GM19043 (cell line): Measurements from ENCODE around the gene OR51B4.
A peak's percentile ranks its signal among the peaks of the same experiment; 100 is the strongest.
"Not testable (repeated sequence)": the region's sequence is repeated elsewhere in the genome, so short reads cannot be mapped to it uniquely, and the experiment has no call there.

ENCODE experiments used
- ATAC-seq: cut with Tn5 transposase; IDR thresholded peaks from one replicate; pipeline ENCODE4 v1.9.1; 2021; ENCODE audit warnings: low read depth; ENCODE audit not compliant: unreplicated experiment

Gene OR51B4

GRCh38 chr11:5301846-5302245 lies at the start of gene OR51B4:
Gene OR51B4, minus strand, starts transcription at chr11:5301946. Its CDS starts 0 bp downstream, at chr11:5301946.
- ATAC-seq: no peak

GRCh38 chr11:5351208-5351607 lies 49.5 kb upstream of the OR51B4 start, which contains the start of gene OR51B6:
Gene OR51B6, plus strand, starts transcription at chr11:5351508. Its CDS starts 0 bp downstream, at chr11:5351508.
- ATAC-seq: no peak

DNA sequence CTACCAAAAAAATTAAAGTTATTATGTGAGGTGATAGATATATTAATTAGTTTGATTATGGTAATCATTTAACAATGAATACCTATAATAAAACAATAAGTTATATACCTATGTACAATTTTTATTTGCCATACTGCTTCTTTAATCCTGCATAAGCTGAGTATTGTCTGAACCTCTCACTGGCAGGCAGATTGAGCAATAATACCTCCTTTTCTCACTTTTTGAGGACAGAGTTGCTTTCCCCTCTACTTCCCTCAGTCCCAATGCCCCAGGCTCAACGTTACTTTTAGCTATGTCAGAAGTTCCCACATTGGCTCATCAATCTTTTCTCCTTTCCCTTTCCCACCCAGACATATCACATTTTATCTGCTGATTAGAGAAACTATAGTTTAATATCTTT lies 47.8 kb upstream of the OR51B4 start:
- no peak for ATAC-seq

DNA sequence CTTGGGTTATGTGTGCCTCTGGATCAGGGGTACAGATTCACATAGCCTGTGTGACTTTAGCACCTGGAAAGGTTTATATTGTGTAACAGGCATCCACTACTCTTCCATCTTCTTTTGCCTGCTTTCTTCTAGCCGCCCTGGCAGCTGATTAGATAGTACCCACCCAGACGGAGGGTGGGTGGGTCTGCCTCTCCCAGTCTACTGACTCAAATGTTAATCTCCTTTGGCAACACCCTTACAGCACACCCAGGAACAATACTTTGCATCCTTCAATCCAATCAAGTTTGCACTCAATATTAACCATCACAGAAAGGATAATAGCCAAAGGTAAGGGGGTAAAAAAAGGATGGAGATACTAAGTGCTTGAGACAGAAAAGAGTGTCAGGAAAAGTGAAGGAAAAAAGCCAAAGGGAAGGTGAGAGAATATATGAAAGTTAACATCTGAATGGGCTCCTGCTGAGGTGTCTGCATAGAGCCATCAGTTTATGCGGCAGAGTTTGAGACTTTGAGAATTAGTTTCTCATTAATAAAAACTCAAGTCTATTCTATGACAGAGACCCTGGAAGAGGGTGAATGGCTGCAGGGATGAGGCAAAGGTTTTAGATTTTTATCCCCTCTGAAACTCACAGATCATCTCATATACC lies 46.9 kb upstream of the OR51B4 start:
- ATAC-seq: no peak

GRCh38 chr11:5345831-5346230 lies 44.1 kb upstream of the OR51B4 start:
- ATAC-seq: no peak

- no peak for ATAC-seq
Measured at GRCh38 chr11:5343474-5344335, 42.0 kb upstream of the OR51B4 start, which contains the start of gene OR51B5. Gene OR51B5, minus strand, starts transcription at chr11:5343524. Its CDS starts 0 bp downstream, at chr11:5343524.

DNA sequence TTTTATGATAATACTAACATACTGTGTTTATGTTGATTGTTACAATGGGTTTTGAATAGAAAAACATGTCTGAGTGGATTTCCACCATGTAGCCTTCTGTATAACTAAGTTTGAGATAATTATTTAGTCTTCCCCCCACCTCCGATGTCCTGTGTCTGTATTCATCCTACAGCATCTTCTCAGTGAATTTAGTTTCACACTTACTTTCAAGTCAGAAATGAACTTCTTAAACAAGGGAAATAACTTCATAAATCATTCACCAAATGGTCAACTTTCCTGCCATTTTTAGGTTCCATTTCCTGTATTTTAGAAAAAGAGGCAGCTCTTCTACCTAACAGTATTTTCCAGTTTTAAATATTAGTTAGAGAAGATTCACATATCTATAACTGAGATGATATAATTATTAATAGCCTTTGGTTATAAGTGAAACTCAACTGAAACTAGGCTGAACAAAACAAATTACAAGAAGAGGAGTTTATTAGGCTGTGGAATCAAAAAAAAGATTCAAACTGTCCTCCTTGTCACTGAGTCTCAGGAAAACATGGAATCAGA lies 38.1 kb upstream of the OR51B4 start:
- ATAC-seq: peak; percentile 73

DNA sequence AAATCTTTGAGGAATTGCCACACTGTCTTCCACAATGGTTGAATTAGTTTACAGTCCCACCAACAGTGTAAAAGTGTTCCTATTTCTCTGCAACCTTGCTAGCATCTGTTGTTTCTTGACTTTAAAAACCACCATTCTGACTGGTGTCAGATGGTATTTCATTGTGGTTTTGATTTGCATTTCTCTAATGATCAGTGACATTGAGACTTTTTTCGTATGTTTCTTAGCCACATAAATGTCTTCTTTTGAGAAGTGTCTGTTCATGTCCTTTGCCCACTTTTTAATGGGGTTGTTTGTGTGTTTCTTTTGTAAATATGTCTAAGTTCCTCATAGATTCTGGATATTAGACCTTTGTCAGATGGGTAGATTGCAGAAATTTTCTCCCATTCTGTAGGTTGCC lies 35.5 kb upstream of the OR51B4 start:
- not testable (repeated sequence) for ATAC-seq

DNA sequence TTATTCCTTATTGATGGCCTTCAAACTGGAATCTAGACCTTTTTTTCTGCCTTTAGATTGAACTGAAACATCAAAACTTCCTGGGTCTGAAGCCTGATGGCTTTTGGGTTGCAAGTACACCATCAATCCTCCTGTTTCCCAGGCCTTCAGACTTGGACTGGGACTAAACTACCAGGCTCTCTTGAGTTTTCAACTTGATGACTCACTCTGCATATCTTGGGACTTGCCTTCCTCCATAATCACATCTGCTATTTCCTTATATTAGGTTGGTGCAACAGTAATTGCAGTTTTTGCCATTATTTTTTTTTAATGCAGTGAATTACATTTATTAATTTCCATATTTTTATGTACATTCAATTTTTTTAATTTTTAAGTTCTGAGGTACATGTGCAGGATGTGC lies 34.6 kb upstream of the OR51B4 start:
- no peak for ATAC-seq

- ATAC-seq: no peak
Measured at GRCh38 chr11:5335170-5335569, 33.4 kb upstream of the OR51B4 start.

DNA sequence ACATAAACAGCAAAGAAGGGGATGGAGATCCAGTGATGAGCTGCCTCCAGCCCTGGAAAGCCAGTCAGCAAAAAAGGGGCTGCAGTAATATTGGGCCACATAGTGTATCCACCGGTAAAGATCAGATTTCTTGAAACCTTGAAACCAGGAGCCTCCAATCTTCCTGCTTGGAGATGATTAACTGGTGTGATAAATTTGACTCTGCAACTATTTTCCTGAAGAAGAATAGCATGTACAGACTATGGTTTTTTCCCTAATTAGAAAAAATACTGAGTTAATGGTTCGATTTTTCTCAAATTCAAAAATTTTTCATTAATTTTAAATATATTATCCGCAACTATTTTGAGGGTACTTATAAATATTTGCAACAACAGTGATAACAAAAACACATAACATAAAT lies 22.5 kb upstream of the OR51B4 start, which contains the start of gene OR51B2:
Gene OR51B2, minus strand, starts transcription at position 101 of the 400 bp plus-strand sequence. Its CDS starts 0 bp downstream, at position 101.
- ATAC-seq: no peak

GRCh38 chr11:5317292-5317691 lies 15.5 kb upstream of the OR51B4 start:
- ATAC-seq: no peak

- ATAC-seq: not testable (repeated sequence)
Measured at GRCh38 chr11:5313326-5314023, 11.7 kb upstream of the OR51B4 start.

- ATAC-seq: no peak
Measured at GRCh38 chr11:5310423-5310822, 8.7 kb upstream of the OR51B4 start.

DNA sequence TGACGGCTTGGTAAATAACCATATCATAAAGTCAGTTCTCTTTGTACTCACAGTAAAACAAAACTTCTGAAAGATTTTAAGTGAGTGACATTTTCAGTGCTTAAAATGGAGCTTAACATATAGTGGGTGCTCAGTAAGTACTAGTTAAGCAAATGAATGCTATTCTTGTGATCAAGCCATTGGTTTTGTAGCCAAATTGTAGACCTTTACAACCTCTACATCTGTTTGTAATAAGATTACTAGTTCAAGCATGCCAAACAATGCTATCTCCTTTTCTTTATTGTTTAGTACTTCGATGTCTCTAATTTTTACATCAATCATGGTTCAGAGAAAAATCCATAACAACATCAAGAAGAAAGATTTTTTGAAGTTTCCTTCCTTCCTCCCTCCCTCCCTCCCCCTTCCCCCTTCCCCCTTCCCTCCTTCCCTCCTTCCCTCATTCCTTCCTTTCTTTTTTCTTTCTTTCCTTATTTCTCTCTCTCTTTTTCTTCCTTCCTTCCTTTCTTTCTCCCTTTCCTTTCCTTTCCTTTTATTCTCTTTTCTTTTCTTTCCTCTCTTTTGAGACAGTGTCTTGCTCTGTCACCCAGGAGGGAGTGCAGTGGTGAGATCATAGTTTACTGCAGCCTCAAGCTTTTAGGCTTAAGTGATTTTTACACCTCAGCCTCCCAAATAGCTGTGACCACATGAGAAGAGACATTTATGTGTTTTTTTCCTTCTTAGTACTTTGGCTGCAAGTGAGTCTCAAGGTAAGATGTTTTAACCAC lies 5.7 kb upstream of the OR51B4 start:
- ATAC-seq: no peak

GRCh38 chr11:5304046-5304445 lies 2.3 kb upstream of the OR51B4 start:
- ATAC-seq: no peak

GRCh38 chr11:5303626-5304025 lies 1.9 kb upstream of the OR51B4 start:
- ATAC-seq: no peak

DNA sequence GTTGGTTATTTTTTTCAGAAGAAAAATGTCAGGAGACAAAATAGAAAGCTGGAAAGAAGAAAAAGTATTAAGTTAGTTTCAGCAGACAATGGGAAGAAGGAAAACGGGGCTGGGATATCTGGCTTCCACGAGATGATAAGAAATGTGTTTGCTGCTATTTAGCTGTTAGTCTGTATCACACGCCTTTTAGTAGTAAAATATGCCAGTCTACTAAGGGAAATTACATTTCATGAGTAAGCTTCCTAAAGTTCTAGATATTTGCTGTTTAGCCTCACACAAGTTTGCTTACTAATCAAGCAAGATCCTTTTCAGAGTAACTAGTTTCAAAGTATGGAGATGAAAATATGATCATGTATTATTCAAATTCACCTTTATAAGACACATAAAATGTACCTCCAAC lies 1.5 kb downstream of the OR51B4 start:
- ATAC-seq: no peak

DNA sequence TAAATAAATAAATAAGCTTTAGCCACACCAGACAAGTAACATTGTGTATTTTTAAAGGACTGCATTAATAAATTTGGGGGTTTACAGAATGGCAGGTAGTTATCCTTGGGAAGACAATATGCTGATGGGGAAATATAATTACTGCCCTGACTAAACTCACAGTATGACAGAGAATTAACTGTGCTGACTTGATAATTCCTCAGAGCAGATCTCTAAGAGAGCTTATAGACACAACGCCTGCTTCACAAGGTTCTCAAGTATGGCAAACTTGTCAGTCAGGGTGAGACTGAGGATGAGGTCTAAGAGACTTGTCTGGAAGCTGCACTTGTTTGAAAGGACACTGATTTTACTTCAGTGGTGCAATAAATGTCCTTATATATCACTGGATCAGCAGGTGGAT lies 3.3 kb downstream of the OR51B4 start:
- no peak for ATAC-seq

DNA sequence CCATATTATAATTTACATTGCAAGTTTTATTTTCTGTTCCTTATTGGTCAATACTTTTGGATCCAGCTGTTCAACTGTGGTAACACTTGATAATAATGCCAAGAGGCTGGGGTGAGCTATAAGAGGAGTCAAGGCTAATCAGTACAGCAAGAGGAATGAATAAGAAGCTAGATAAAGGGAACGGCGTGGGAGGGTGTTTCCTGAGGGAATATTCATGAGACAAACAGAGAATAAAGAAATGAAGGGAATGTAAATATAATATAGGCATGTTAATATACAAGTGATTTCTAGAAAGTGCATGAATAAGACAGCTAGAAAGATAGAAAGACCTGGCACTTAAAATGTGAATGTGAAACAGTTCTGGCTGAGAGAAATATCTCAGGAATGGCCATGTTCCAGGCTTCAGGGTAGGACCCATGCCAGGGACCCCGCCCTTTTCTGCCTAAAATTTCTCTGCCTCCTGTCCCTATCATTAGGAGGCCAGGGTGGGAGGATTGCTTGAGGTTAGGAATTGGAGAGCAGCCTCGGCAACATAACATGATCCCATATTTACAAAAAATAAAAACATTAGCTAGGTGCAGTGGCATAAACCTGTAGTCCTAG lies 3.9 kb downstream of the OR51B4 start:
- no peak for ATAC-seq
